Measurements from ENCODE around the gene RNF43.

The RNF43 gene

GRCh38 chr17:58376472-58377000, 40.8 kb downstream of the RNF43 start:
- H3K9me3 ChIP-seq (ENCODE audit: control insufficient read depth, insufficient read depth, low read length) = no peaks in the 10 kb centered on the region
- H3K9me2 ChIP-seq (replicated peaks; ENCODE audit: control insufficient read depth, low read length) = no peaks in the 10 kb centered on the region
- TF ChIP-seq, protein P1, sequence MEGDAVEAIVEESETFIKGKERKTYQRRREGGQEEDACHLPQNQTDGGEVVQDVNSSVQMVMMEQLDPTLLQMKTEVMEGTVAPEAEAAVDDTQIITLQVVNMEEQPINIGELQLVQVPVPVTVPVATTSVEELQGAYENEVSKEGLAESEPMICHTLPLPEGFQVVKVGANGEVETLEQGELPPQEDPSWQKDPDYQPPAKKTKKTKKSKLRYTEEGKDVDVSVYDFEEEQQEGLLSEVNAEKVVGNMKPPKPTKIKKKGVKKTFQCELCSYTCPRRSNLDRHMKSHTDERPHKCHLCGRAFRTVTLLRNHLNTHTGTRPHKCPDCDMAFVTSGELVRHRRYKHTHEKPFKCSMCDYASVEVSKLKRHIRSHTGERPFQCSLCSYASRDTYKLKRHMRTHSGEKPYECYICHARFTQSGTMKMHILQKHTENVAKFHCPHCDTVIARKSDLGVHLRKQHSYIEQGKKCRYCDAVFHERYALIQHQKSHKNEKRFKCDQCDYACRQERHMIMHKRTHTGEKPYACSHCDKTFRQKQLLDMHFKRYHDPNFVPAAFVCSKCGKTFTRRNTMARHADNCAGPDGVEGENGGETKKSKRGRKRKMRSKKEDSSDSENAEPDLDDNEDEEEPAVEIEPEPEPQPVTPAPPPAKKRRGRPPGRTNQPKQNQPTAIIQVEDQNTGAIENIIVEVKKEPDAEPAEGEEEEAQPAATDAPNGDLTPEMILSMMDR (IDR thresholded peaks at IDR 0.05; ENCODE audit: low read depth, low read length, poor library complexity, severe bottlenecking) = no peak
- TF ChIP-seq EZH2phosphoT487 (IDR thresholded peaks at IDR 0.05; ENCODE audit: borderline replicate concordance, low read length) = no peak
- no peaks in the 10 kb centered on the region for H4K20me1 ChIP-seq (ENCODE audit: control insufficient read depth, insufficient read depth, low read depth, low read length)
- H3K4me3 ChIP-seq (ENCODE audit: low read length) = no peak overlapping the region
- no peaks in the 10 kb centered on the region for H3F3A ChIP-seq (ENCODE audit: control insufficient read depth, insufficient read depth)
- H3K36me3 ChIP-seq (ENCODE audit: control insufficient read depth, low read length) = no peaks in the 10 kb centered on the region
- H3K4me1 ChIP-seq (ENCODE audit: control insufficient read depth, low read length) = no peaks in the 10 kb centered on the region
- H3K27me3 ChIP-seq (ENCODE audit: control insufficient read depth, low read length) = 0 out of 2 replicates have a peak, but pooled peaks cover 3% of the 10 kb centered on the region
- no peak overlapping the region for H3K4me2 ChIP-seq (ENCODE audit: low read length)
- H3K79me2 ChIP-seq (ENCODE audit: control insufficient read depth, low read length) = no peaks in the 10 kb centered on the region
- no peak overlapping the region for H3K27ac ChIP-seq (ENCODE audit: low read depth, low read length)

DNA sequence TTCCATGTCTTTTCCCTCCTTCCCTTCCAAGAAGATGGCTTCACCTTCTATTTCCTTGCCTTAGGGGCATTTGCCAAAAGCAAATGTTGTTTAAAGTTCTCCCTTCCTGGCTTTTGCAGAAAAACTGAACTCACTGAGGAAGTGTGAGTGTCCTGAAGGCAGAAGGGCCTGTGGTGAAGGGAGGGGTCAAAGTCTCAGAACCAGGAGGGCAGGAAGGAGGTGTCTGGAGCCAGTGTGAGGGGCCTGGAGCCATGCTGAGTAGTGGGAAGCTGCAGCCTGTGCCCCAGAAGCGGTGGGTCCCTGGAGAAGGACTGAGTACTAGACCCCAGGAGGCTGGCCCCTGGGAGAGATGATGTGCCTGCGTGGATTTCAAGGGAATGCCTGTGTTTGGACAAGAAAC, 41.5 kb downstream of the RNF43 start:
- Histone ChIP-seq H3K4me3 (ENCODE audit: low read length) (no peak overlapping the region), H3K79me2 (ENCODE audit: control insufficient read depth, low read length) (no peaks in the 10 kb centered on the region), H3K9me2 (replicated peaks; ENCODE audit: control insufficient read depth, low read length) (no peaks in the 10 kb centered on the region), H3K27me3 (ENCODE audit: control insufficient read depth, low read length) (peaks cover 3% of the 10 kb centered on the region; the same call in 1 of the 2 replicates), H3K4me1 (ENCODE audit: control insufficient read depth, low read length) (no peaks in the 10 kb centered on the region), H3K4me2 (ENCODE audit: low read length) (no peak overlapping the region), H3K36me3 (ENCODE audit: control insufficient read depth, low read length) (no peaks in the 10 kb centered on the region), H3F3A (ENCODE audit: control insufficient read depth, insufficient read depth) (no peaks in the 10 kb centered on the region), H3K27ac (ENCODE audit: low read depth, low read length) (no peak overlapping the region), H3K9me3 (ENCODE audit: control insufficient read depth, insufficient read depth, low read length) (no peaks in the 10 kb centered on the region), H4K20me1 (ENCODE audit: control insufficient read depth, insufficient read depth, low read depth, low read length) (no peaks in the 10 kb centered on the region)
- TF ChIP-seq EZH2phosphoT487 (IDR thresholded peaks at IDR 0.05; ENCODE audit: borderline replicate concordance, low read length) = no peak
- TF ChIP-seq, protein P1 (IDR thresholded peaks at IDR 0.05; ENCODE audit: low read depth, low read length, poor library complexity, severe bottlenecking) = no peak

GRCh38 chr17:58375256-58375655, 42.1 kb downstream of the RNF43 start:
- Histone ChIP-seq H3K79me2 (ENCODE audit: control insufficient read depth, low read length) (no peaks in the 10 kb centered on the region), H3F3A (ENCODE audit: control insufficient read depth, insufficient read depth) (no peaks in the 10 kb centered on the region)

More at GRCh38 chr17:58375256-58375655, 42.1 kb downstream of the RNF43 start:
- Histone ChIP-seq H3K9me2 (replicated peaks; ENCODE audit: control insufficient read depth, low read length) (no peaks in the 10 kb centered on the region), H3K27ac (ENCODE audit: low read depth, low read length) (no peak overlapping the region), H3K36me3 (ENCODE audit: control insufficient read depth, low read length) (no peaks in the 10 kb centered on the region), H3K9me3 (ENCODE audit: control insufficient read depth, insufficient read depth, low read length) (no peaks in the 10 kb centered on the region), H3K4me3 (ENCODE audit: low read length) (no peak overlapping the region), H3K4me2 (ENCODE audit: low read length) (no peak overlapping the region), H3K27me3 (ENCODE audit: control insufficient read depth, low read length) (peaks cover 3% of the 10 kb centered on the region; the same call in 1 of the 2 replicates), H4K20me1 (ENCODE audit: control insufficient read depth, insufficient read depth, low read depth, low read length) (no peaks in the 10 kb centered on the region), H3K4me1 (ENCODE audit: control insufficient read depth, low read length) (no peaks in the 10 kb centered on the region)
- no peak for TF ChIP-seq EZH2phosphoT487 (IDR thresholded peaks at IDR 0.05; ENCODE audit: borderline replicate concordance, low read length)
- TF ChIP-seq, protein P1 (IDR thresholded peaks at IDR 0.05; ENCODE audit: low read depth, low read length, poor library complexity, severe bottlenecking) = no peak

Measured in DOHH2 (cell line).